Uterus (tissue), 4 donors: ENCODE results near the gene CPT1A. TPM values are rescaled to one million over a fixed set of nuclear protein-coding genes. Genes with fewer than 3 reads are reported as not detected.

Experiments
- DNase-seq, 2 donors: peaks; one replicate each; pipeline ENCODE4 v3.0.0-alpha.2; 2019 to 2020
- H3K27ac ChIP-seq, 2 donors: fragments of 200-600 bp; sonication (generic); 1 replicate in 1 of 2; 2 replicates in 1 of 2; pipeline ENCODE4 v1.5.1; 2016 to 2018
- H3K27me3 ChIP-seq, 2 donors: fragments of 200-600 bp; sonication (generic); one replicate each; pipeline ENCODE4 v1.5.1; 2018 to 2019; ENCODE audit warnings: control low read depth in 1 of 2
- H3K36me3 ChIP-seq, 2 donors: fragments of 200-600 bp; sonication (generic); one replicate each; pipeline ENCODE4 v1.5.1; 2019; ENCODE audit warnings: control low read depth in 1 of 2
- H3K4me1 ChIP-seq, 2 donors: fragments of 200-600 bp; sonication (generic); one replicate each; pipeline ENCODE4 v1.5.1; 2018 to 2019; ENCODE audit warnings: control low read depth in 1 of 2
- H3K4me3 ChIP-seq, 2 donors: fragments of 200-600 bp; sonication (generic); 1 replicate in 1 of 2; 2 replicates in 1 of 2; pipeline ENCODE4 v1.5.1; 2018 to 2019; ENCODE audit warnings: mild to moderate bottlenecking in 1 of 2
- H3K9me3 ChIP-seq, 2 donors: fragments of 200-600 bp; sonication (generic); one replicate each; pipeline ENCODE4 v1.5.1; 2019; ENCODE audit warnings: control low read depth in 1 of 2
- POLR2A ChIP-seq, 2 donors: fragments of 450-650 bp; IDR thresholded peaks; one replicate each; pipeline ENCODE4 v1.6.1; 2016; ENCODE audit warnings: antibody characterized with exemption in 2 of 2, mild to moderate bottlenecking in 1 of 2, moderate library complexity in 1 of 2
- intact Hi-C: fragments of 100-400 bp; cut with DNase I; formaldehyde crosslinking; loops from one replicate; pipeline ENCODE4 v1.15.1; 2023; ENCODE audit warnings: low total_unique reads
- total RNA-seq, 4 donors: library from RNA; depleted of rRNA in 3 of 4; stranded (reverse); fragments of >200 nt in 3 of 4; gene quantifications; one replicate each; pipeline versions ENCODE4 v1.1.0 to v1.2.4, GENCODE V29; 2014 to 2023
- TF ChIP-seq, protein P1 (sequence below), 4 experiments: fragments of 200-600 bp in 2 of 4; fragments of 450-650 bp in 2 of 4; sonication (generic) in 2 of 4; IDR thresholded peaks; one replicate each; pipeline ENCODE4 v1.5.1; 2016 to 2019; ENCODE audit warnings: antibody characterized with exemption in 4 of 4, mild to moderate bottlenecking in 2 of 4, moderate library complexity in 1 of 4
- donor health status: DM: yes; HTN: yes; CAD: no.

The CPT1A gene
- total RNA-seq, 4 donors from 2014 or later = 27.2 to 125 (median 67.9) TPM

DNA sequence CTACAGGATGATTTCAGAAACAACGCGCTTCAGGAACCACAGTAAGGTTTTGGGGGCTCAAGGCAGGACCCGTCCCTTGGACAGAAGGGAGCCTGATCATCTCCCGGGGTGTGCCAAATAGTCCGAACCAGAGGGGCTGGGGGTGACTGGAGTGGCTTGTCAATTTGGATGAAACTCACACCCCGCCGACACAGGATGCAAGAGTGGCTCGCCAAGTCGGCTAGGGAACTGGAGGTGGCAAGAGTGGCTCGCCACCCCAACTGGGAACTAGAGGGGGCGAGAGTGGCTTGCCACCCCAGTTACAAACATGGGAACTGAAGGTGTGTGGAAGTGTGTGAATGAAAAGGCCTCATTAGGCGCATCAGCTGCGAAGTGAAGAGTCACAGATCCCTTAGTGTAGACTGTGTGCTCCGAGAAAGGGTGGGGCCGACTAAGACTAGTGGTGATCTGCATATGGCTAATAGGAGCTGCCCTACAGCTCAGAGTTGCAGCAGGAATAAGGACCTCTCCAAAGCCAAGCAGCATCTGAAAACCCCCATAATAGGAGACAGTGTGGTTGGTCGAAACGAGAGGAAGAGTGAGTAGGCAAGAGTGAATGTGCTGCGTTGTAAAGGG, 26.6 kb upstream of the CPT1A start:
- Histone ChIP-seq H3K27ac (no peak overlapping the region), H3K36me3 (no peaks in the 10 kb centered on the region), H3K4me3 (no peak overlapping the region), H3K27me3 (no peaks in the 10 kb centered on the region), H3K4me1 (no peaks in the 10 kb centered on the region), H3K9me3 (no peaks in the 10 kb centered on the region)
- DNase-seq = no peak
- TF ChIP-seq, protein P1, sequence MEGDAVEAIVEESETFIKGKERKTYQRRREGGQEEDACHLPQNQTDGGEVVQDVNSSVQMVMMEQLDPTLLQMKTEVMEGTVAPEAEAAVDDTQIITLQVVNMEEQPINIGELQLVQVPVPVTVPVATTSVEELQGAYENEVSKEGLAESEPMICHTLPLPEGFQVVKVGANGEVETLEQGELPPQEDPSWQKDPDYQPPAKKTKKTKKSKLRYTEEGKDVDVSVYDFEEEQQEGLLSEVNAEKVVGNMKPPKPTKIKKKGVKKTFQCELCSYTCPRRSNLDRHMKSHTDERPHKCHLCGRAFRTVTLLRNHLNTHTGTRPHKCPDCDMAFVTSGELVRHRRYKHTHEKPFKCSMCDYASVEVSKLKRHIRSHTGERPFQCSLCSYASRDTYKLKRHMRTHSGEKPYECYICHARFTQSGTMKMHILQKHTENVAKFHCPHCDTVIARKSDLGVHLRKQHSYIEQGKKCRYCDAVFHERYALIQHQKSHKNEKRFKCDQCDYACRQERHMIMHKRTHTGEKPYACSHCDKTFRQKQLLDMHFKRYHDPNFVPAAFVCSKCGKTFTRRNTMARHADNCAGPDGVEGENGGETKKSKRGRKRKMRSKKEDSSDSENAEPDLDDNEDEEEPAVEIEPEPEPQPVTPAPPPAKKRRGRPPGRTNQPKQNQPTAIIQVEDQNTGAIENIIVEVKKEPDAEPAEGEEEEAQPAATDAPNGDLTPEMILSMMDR (IDR thresholded peaks at IDR 0.05) = no peak
- no peak for TF ChIP-seq POLR2A (IDR thresholded peaks at IDR 0.05)
- intact Hi-C loops = no loop called here

DNA sequence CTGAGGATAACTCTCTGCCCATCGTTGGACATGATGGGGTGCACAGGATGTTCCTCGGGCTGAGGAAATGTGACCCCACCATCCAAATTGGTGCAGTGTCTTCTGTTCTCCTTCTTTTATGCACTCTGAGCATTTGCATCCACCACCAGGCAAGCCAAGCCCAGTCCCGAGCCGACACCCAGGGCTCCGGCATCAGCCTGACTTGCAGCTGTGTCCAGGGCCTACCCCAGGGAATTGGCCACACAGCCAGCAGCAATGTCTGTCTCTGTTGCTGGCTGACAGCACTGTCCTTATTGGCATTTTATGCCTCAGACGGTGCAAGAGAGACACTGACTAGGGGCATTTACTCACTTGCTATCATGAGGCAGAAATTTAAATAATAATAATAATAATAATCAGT, 25.4 kb upstream of the CPT1A start:
- TF ChIP-seq, protein P1 (IDR thresholded peaks at IDR 0.05) = no peak
- TF ChIP-seq POLR2A (IDR thresholded peaks at IDR 0.05) = no peak
- no peaks in the 10 kb centered on the region for H3K9me3 ChIP-seq
- no peak overlapping the region for H3K27ac ChIP-seq
- no peaks in the 10 kb centered on the region for H3K4me1 ChIP-seq
- H3K4me3 ChIP-seq = no peak overlapping the region
- H3K36me3 ChIP-seq = no peaks in the 10 kb centered on the region
- intact Hi-C loops = no loop called here
- no peaks in the 10 kb centered on the region for H3K27me3 ChIP-seq
- no peak for DNase-seq

DNA sequence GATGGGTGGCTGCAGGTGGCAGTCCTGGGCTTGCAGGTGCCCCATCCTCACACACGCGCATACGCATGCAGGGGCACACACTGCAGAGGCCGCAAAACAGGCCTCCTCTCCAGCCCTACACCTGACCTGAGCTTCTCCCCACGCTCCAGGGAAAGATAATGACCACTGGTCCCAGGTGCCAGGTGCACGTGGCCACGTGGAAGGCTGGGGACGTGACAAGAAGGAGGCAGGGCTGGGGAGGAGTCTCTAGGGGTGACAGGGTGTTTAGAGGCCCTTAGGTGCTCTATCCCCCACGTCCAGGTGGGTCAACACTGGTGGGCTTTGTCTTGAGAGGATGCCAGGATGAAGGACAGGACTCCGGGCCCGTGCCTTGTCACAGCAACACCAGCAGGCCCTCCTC, 23.5 kb upstream of the CPT1A start:
- intact Hi-C loops = no loop called here
- no peaks in the 10 kb centered on the region for H3K4me1 ChIP-seq
- no peaks in the 10 kb centered on the region for H3K9me3 ChIP-seq
- no peak overlapping the region for H3K27ac ChIP-seq
- no peak for TF ChIP-seq POLR2A (IDR thresholded peaks at IDR 0.05)
- TF ChIP-seq, protein P1 (IDR thresholded peaks at IDR 0.05) = no peak
- no peaks in the 10 kb centered on the region for H3K36me3 ChIP-seq
- H3K27me3 ChIP-seq = no peaks in the 10 kb centered on the region
- no peak overlapping the region for H3K4me3 ChIP-seq
- DNase-seq = no peak

DNA sequence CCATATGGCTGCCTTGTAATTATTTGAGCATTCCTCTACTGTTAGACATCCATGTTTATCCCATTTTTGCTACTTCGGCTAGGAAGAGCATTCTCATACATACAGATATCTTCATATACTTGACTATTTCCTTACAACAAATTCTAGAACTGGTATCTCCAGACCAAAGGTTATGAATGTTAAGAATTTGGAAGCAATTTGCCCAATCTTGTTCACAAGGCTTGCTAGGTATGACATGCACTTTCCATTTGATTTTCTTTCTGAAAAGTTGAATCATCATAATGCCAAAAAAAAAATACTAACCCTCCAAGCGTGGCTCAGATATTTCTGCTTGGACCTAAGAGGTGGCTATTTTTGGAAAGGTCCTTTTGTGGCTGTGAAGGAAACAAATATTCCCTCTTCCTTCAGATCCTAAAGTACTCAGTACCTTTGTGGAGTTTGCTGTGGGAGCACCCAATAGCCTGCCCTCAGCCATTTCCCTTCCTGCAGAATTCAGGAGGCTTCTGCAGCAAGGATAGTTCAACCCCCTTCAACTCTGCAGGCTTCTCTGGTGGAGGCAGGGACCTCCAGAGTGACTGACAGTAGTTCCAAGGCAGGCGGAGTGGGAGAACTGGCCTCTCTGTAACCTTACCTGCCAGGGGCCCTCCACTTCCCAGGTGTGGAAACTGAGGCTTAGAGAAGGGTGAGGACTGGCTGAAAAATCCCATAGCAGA, 22.0 kb upstream of the CPT1A start:
- DNase-seq = no peak
- Histone ChIP-seq H3K27ac (no peak overlapping the region), H3K9me3 (no peaks in the 10 kb centered on the region), H3K4me1 (no peaks in the 10 kb centered on the region), H3K36me3 (no peaks in the 10 kb centered on the region), H3K27me3 (no peaks in the 10 kb centered on the region), H3K4me3 (no peak overlapping the region)
- intact Hi-C loops = no loop called here
- TF ChIP-seq, protein P1 (IDR thresholded peaks at IDR 0.05) = no peak
- TF ChIP-seq POLR2A (IDR thresholded peaks at IDR 0.05) = no peak

DNA sequence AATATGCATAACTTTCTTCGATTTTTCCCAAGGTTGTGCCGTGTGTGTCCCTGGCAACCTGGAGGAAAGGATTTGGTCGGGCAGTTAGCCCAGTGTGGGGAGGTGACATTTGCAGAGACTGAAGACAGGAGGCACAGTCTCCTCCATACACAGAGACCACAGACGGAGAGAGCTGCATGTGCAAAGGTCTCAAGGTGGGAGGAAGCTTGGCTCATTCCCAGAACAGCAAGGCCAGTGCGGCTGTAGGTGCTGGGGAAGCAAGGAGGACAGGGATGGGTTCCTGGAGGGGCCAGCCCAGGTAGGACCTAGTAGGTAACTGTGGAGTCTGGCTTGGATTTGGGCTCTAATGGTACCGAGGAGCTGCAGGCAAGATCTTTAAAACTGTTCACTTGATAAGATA, 20.7 kb upstream of the CPT1A start:
- no peak for DNase-seq
- Histone ChIP-seq H3K4me1 (no peaks in the 10 kb centered on the region), H3K4me3 (no peak overlapping the region), H3K27me3 (no peaks in the 10 kb centered on the region), H3K36me3 (no peaks in the 10 kb centered on the region), H3K27ac (no peak overlapping the region), H3K9me3 (no peaks in the 10 kb centered on the region)
- TF ChIP-seq POLR2A (IDR thresholded peaks at IDR 0.05) = no peak
- TF ChIP-seq, protein P1 (IDR thresholded peaks at IDR 0.05) = no peak
- intact Hi-C loops = no loop called here
